ENCODE data around the gene SCLY.

GRCh38 chr2:238116298-238117198 lies 55.7 kb downstream of the SCLY start:
- TF ChIP-seq, protein P1, sequence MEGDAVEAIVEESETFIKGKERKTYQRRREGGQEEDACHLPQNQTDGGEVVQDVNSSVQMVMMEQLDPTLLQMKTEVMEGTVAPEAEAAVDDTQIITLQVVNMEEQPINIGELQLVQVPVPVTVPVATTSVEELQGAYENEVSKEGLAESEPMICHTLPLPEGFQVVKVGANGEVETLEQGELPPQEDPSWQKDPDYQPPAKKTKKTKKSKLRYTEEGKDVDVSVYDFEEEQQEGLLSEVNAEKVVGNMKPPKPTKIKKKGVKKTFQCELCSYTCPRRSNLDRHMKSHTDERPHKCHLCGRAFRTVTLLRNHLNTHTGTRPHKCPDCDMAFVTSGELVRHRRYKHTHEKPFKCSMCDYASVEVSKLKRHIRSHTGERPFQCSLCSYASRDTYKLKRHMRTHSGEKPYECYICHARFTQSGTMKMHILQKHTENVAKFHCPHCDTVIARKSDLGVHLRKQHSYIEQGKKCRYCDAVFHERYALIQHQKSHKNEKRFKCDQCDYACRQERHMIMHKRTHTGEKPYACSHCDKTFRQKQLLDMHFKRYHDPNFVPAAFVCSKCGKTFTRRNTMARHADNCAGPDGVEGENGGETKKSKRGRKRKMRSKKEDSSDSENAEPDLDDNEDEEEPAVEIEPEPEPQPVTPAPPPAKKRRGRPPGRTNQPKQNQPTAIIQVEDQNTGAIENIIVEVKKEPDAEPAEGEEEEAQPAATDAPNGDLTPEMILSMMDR (IDR thresholded peaks at IDR 0.05), result no peak
- TF ChIP-seq EP300 (IDR thresholded peaks at IDR 0.05), result no peak
- no peak for TF ChIP-seq POLR2A (IDR thresholded peaks at IDR 0.05)
- TF ChIP-seq POLR2AphosphoS5 (IDR thresholded peaks at IDR 0.05), result no peak

Measured in suprapubic skin (tissue), 4 donors.